Testis (tissue), 3 donors: ENCODE results near the gene KCNJ4. TPM values are rescaled to one million over a fixed set of nuclear protein-coding genes. Genes with fewer than 3 reads are reported as not detected.

Source experiments
- DNase-seq: peaks from one replicate; pipeline ENCODE4 v3.0.0-alpha.2; 2019
- H3K27ac ChIP-seq, 2 donors: fragments of 200-600 bp; sonication (generic); one replicate each; pipeline ENCODE4 v1.5.1; 2019
- H3K27me3 ChIP-seq: fragments of 200-600 bp; sonication (generic); one replicate; pipeline ENCODE4 v1.5.1; 2019
- H3K36me3 ChIP-seq: fragments of 200-600 bp; sonication (generic); one replicate; pipeline ENCODE4 v1.5.1; 2017; ENCODE audit warnings: low read depth; ENCODE audit errors: missing control alignments
- H3K4me1 ChIP-seq: fragments of 200-600 bp; sonication (generic); one replicate; pipeline ENCODE4 v1.5.1; 2019
- H3K4me3 ChIP-seq, 2 donors: fragments of 200-600 bp; sonication (generic); one replicate each; pipeline ENCODE4 v1.5.1; 2017 to 2019
- H3K9me3 ChIP-seq: fragments of 200-600 bp; sonication (generic); one replicate; pipeline ENCODE4 v1.5.1; 2017
- POLR2A ChIP-seq: fragments of 450-650 bp; IDR thresholded peaks from one replicate; pipeline ENCODE4 v1.6.1; 2017; ENCODE audit warnings: antibody characterized with exemption, mild to moderate bottlenecking, moderate library complexity
- WGBS, 2 donors: methylation state at CpG; one replicate each; pipeline ENCODE4 v1.1.5; 2018; 5-methylcytosine and 5-hydroxymethylcytosine counted together
- intact Hi-C: fragments of 100-400 bp; cut with DNase I; formaldehyde crosslinking; loops from one replicate; pipeline ENCODE4 v1.15.1; 2023; ENCODE audit warnings: low total_unique reads
- polyA plus RNA-seq: library from polyadenylated mRNA; stranded (reverse); fragments of 350-450 nt; fragmentation: Illumina TruSeq; extraction: RNeasy Lipid Tissue Mini Kit (QIAGEN cat#74804); gene quantifications from one replicate; pipeline ENCODE4 v1.2.3, GENCODE V29; 2014; ENCODE audit warnings: low read depth, low replicate concordance; ENCODE audit not compliant: insufficient read depth
- total RNA-seq, 2 donors: library from RNA; depleted of rRNA; stranded (reverse); fragments of >200 nt; gene quantifications; one replicate each; pipeline ENCODE4 v1.2.3, GENCODE V29; 2016
- TF ChIP-seq, protein P1 (sequence below), 3 experiments: fragments of 450-650 bp in 2 of 3; fragments of 200-600 bp in 1 of 3; sonication (generic) in 1 of 3; IDR thresholded peaks; one replicate each; pipeline ENCODE4 v1.5.1; 2016 to 2019; ENCODE audit warnings: antibody characterized with exemption in 3 of 3, mild to moderate bottlenecking in 2 of 3, moderate library complexity in 1 of 3

The KCNJ4 gene
- total and polyA plus RNA-seq, 3 donors from 2014 or later: 1.7 to 3.0 (median 1.7) TPM

DNA sequence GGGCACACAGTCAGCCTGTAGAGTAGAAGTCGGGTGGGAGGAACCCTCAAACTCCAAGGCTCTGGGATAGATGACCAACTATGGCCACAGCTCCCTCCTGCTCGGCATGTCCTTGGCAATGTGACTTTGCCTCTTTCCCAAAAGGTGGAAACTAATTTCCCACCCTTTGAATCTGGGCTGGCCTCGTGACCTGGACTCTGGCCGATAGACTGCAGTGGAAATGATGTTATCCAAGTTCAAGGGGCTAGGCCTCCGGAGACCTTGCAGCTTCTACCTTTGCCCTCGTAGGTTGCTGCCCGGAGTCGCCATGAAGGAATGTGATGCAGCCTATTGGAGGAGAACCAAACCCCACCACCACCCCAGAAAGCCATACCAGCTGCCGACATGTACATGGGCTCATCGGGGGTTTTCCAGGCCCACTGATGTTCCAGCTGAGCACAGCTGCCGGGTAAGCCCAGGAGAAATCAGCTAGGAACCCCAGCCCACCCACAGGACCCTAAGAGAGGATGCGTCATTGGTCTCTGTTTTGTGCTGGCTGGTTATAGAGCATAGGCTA, 30.4 kb downstream of the KCNJ4 start:
- H3K27me3 ChIP-seq: no peaks in the 10 kb centered on the region
- no peaks in the 10 kb centered on the region for H3K4me1 ChIP-seq
- H3K9me3 ChIP-seq: no peaks in the 10 kb centered on the region
- no peak overlapping the region for H3K4me3 ChIP-seq
- H3K27ac ChIP-seq: no peak overlapping the region
- H3K36me3 ChIP-seq: no peaks in the 10 kb centered on the region
- DNase-seq: no peak
- TF ChIP-seq POLR2A: no peak
- TF ChIP-seq, protein P1, sequence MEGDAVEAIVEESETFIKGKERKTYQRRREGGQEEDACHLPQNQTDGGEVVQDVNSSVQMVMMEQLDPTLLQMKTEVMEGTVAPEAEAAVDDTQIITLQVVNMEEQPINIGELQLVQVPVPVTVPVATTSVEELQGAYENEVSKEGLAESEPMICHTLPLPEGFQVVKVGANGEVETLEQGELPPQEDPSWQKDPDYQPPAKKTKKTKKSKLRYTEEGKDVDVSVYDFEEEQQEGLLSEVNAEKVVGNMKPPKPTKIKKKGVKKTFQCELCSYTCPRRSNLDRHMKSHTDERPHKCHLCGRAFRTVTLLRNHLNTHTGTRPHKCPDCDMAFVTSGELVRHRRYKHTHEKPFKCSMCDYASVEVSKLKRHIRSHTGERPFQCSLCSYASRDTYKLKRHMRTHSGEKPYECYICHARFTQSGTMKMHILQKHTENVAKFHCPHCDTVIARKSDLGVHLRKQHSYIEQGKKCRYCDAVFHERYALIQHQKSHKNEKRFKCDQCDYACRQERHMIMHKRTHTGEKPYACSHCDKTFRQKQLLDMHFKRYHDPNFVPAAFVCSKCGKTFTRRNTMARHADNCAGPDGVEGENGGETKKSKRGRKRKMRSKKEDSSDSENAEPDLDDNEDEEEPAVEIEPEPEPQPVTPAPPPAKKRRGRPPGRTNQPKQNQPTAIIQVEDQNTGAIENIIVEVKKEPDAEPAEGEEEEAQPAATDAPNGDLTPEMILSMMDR (IDR thresholded peaks at IDR 0.05): no peak
- 93% methylated on average over 3 to 12 of the region's 12 CpGs for WGBS, 2 donors
- intact Hi-C loops: no loop called here

DNA sequence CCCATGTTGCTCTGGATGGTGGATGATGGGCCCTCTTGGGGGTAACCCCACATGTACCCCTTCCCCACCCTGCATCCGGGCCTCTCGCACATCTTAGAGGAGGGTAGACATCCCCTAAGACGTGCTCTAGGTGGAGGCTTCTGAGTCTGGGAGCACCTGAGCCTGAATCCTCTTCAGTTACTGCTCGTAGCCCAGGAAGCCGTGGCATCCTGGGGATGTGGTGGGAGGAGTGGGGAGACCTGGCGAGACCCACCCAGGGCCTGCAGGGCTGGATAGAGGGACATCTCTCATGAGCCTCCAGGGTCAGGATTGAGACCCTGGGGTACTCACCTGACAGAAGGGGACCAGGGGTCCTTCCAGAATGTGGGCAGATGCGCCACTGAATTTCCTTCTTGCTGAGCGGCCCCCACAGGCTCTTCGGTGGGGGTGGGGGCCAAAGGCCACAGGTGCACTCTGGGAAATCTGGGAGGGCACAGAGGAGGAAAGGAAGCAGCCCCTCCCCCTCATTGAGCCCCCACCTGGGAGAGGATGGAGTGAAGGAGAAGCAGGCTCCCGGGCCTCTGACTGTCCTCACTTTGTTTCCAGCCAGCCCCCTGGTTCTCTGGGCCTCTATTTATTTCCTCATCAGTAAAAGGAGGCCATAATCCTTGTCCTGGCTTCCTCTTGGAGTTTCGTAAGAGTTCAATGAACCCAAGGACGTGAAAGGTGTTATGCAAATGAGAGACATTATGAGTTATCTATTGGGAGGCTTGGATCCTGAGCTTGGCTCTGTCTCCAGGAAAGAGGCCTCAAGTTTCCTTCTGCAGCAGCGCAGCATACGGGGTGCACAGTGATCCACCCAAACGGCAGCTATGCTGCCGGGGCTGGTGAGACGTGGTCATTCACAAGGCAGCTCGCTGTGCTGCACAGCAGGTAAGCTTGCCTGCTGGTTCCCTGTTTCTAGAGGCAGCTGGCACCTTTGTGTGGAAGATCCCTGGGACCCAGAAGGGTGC, 31.2 kb downstream of the KCNJ4 start:
- Histone ChIP-seq H3K4me1 (no peaks in the 10 kb centered on the region), H3K27me3 (no peaks in the 10 kb centered on the region), H3K4me3 (no peak overlapping the region), H3K36me3 (no peaks in the 10 kb centered on the region), H3K27ac (no peak overlapping the region), H3K9me3 (no peaks in the 10 kb centered on the region)
- no peak for TF ChIP-seq POLR2A
- DNase-seq: no peak
- intact Hi-C loops: no loop called here
- 86 to 93% methylated on average over 10 to 18 of the region's 18 CpGs for WGBS, 2 donors

DNA sequence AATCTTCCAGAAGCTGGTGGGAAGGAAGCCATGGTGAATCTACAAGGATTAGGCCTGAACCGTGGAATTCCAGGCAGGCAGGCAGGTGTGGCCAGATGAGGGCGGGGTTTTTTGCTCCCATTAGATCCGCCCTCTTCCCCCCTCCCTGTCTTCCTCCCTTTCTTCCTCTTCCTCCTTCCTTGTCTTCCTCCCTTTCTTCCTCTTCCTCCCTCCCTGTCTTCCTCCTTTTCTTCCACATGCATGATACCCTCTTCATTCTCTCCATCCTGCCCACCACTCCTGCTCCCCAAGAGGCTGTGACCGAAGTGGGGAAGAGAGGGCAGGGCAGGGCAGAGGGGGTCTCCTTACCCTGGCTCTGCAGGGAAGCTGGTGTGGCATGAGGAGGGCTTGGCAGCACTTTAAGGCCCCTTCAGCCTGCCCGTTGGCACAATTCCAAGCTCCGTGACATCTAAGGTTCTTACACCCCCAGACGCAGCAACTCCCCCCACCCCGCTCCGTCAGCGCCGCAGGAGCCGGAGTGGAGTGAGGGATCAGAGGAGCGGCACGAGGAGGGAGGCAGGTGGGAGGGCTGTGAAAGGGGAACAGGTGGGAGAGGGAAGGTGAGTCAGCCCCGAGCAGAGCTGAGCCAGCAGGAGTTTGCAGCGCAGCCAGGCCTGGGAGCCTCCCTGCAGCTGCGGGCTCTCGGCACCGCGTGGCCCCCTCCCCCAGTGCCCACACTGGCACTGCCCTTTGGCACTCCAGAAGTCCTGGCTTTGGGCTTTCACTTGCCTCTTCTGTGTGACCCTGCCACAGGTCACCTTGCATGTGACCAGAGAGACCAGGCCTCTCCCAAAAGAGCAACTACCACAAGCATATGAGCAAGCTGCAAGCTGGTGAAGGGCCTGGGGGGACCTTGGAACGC, 32.1 kb downstream of the KCNJ4 start:
- Histone ChIP-seq H3K36me3 (no peaks in the 10 kb centered on the region), H3K4me3 (no peak overlapping the region), H3K9me3 (no peaks in the 10 kb centered on the region), H3K4me1 (no peaks in the 10 kb centered on the region), H3K27me3 (no peaks in the 10 kb centered on the region), H3K27ac (no peak overlapping the region)
- no peak for TF ChIP-seq POLR2A
- TF ChIP-seq, protein P1 (IDR thresholded peaks at IDR 0.05): no peak
- intact Hi-C loops: no loop called here
- WGBS, 2 donors: 65 to 77% methylated on average over 13 to 21 of the region's 21 CpGs
- DNase-seq: no peak

DNA sequence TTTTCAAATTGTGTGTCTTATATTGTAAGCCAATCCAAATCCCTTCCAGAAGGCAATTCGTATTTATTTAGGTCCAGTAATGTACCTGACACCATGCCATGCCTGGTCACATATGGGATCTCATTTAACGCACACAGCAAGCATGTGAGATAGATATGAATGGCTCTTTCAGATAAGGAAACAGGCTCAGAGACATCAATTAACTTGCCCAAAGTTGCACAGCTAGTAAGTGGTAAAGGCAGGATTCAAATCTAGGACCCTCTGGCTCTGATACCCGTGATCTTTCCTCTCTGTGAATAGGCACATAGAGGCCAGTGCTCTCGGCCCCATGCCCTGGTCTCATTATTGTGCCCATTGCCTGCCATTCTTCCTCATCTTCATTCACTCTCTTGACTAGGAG, 34.3 kb downstream of the KCNJ4 start:
- DNase-seq: no peak
- intact Hi-C loops: no loop called here
- Histone ChIP-seq H3K36me3 (no peaks in the 10 kb centered on the region), H3K27me3 (no peaks in the 10 kb centered on the region), H3K4me1 (no peaks in the 10 kb centered on the region), H3K4me3 (no peak overlapping the region), H3K9me3 (no peaks in the 10 kb centered on the region), H3K27ac (no peak overlapping the region)
- TF ChIP-seq, protein P1 (IDR thresholded peaks at IDR 0.05): no peak
- TF ChIP-seq POLR2A: no peak
- 89 to 93% methylated on average over 4 of the region's 4 CpGs for WGBS, 2 donors

DNA sequence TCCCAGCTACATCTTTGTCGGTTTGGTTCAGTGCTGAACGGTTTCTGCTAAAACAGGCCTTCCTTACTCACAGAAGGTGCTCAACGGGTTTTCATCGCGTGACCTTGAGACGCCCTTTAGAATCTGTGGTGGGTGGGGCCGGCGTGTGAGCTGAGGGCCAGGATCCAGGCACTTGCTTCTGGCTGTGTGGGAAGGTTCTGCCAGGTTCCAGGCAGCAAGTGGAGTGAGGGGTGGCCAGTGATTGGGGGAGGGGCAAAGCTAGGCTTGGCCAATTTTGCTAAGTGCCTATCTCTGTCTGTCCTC, 35.2 kb downstream of the KCNJ4 start:
- no peaks in the 10 kb centered on the region for H3K27me3 ChIP-seq
- no peaks in the 10 kb centered on the region for H3K4me1 ChIP-seq
- no peaks in the 10 kb centered on the region for H3K9me3 ChIP-seq
- H3K27ac ChIP-seq: no peak overlapping the region
- DNase-seq: no peak
- 52 to 65% methylated on average over 8 of the region's 8 CpGs for WGBS, 2 donors
- no peak overlapping the region for H3K4me3 ChIP-seq
- H3K36me3 ChIP-seq: no peaks in the 10 kb centered on the region
- intact Hi-C loops: no loop called here
- no peak for TF ChIP-seq POLR2A
- TF ChIP-seq, protein P1 (IDR thresholded peaks at IDR 0.05): no peak
